ENCODE data around the gene CIB2.
A peak's percentile ranks its signal among the peaks of the same experiment; 100 is the strongest.
"Not testable (repeated sequence)": the region's sequence is repeated elsewhere in the genome, so short reads cannot be mapped to it uniquely, and the experiment has no call there.

The CIB2 gene

DNA sequence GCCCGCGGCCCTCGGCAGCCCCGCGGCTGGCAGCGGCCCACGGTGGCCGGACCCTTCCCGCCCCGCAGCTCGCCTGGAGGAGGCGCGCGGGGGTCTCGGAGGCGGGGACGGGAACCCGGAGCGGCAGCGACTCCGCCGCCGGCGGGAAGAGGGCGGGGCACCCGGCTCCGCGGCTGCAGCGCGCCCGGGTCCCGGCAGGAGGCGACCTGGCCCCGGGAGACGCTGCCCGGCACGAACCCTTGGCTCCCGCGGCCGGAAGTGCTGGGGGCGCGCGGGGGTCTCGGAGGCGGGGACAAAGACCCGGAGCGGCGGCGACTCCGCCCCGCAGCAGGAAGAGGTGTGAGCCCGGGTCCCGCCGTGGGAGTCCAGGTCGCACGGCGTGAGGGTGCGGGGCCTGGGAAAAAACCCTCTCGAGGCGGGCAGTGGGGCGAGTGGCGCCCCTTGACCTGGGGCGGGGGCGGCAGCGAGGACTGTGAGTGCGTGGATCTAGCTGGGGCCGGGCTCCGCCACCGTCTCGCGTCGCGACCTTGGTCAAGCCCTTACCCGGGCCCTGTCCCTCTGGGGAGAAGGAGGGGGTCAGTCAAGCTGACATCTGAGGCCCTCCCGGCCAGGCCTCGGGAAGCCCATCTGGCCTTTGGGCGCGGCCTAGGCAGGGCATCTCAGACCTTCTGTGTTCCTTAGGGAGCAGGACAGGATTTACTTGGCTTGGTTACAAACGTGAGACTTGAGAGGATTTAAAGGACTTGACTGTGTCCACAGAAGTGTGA lies at the start of gene CIB2:
Gene CIB2 (minus strand): TSS at position 151 of the 767 bp plus-strand sequence. CDS start 230 bp downstream, outside the sequence.
- peak in 37 of 56 donors; percentile 11 to 77 (median 36) for DNase-seq

DNA sequence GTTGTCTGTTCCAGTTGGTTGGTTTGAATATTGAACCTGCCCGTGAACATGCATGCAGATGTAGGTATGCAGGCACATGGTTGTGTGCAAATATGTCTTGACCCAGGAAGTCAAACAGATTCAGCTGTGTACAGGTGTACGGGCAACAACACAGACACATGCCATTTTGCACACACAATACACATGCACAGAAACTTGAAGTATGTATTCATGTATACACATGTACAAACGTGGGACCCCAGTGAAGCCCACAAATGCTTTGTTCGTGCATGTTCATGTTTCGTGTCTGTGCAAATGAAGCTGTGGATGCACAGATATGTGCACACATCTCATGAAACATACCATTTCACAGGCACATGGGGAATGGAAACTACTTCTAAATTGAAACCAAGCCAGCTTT lies 48.7 kb upstream of the CIB2 start:
- DNase-seq: no peak

GRCh38 chr15:78179286-78179840 lies 48.1 kb upstream of the CIB2 start:
- DNase-seq: no peak

- no peak for DNase-seq
Observed at GRCh38 chr15:78178064-78178463, 46.8 kb upstream of the CIB2 start.

- peak in 36 of 56 donors; percentile 5 to 68 (median 32) for DNase-seq
Observed at GRCh38 chr15:78177447-78177873, 46.2 kb upstream of the CIB2 start.

- no peak for DNase-seq
Observed at GRCh38 chr15:78175330-78175729, 44.1 kb upstream of the CIB2 start.

GRCh38 chr15:78174401-78174800 lies 43.2 kb upstream of the CIB2 start:
- no peak for DNase-seq

- DNase-seq: no peak
Observed at GRCh38 chr15:78171864-78172472, 40.7 kb upstream of the CIB2 start.

DNA sequence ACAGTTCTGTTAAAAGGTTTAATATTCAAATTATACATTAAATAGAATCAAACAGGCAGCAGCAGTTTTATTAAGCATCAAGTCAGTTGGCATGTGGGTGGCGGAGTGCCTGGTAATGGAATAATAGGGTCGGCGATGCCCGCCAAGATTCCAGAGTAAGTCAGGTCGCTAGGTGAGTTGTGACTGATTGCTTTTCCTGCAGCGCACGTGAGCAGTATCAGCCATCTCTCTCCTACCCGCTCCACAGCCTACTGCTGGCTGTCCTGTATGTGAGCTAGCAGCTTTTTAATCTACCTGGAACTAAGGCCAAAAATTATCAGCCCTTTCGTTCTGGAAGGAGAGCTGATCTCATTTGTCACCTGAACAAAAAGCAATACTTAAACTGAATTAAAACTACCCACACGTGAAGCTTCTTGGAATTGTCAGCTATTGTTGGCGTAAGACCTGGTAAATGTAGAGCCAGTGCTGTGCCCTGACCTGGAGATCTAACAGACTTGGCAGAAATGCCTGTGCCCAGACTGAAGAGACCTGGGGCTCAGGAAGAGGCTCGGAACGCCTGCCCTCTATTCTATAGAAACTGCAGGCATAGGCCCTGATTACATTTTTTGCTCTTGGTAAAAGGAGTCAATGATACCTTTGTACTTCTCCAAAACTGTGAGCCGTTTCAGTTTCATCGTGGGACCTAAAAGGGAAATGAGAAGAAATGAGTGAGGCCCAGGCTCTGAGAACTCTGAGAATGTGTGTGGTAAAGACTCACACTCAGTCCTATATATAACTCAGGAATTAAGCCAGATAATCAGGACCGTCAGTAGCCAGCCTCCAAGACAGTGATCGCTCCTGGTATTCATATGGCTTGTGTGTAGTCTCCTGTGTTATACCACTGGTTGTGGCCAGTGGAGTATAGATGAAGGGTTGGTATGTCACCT lies 39.9 kb upstream of the CIB2 start:
- DNase-seq: no peak

DNA sequence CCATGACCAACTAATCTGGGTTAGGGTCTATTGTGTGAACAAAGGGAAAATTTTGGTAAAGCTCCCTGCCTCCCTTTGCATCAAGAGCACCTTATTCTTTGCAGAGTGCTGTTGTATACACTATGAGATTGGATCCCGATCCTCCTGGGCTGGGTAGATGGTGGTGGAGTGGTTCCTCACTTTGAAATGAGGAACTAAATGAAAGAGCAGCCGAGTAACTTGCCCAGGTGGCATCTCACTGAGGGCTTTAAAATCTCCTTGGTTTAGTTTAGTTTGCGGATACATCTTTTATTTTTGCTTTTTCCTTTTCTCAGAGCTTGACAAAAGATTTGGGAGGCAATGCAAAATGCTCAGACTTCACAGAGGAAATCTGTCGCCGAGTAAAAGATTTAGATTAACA lies 37.4 kb upstream of the CIB2 start:
- DNase-seq: no peak

DNA sequence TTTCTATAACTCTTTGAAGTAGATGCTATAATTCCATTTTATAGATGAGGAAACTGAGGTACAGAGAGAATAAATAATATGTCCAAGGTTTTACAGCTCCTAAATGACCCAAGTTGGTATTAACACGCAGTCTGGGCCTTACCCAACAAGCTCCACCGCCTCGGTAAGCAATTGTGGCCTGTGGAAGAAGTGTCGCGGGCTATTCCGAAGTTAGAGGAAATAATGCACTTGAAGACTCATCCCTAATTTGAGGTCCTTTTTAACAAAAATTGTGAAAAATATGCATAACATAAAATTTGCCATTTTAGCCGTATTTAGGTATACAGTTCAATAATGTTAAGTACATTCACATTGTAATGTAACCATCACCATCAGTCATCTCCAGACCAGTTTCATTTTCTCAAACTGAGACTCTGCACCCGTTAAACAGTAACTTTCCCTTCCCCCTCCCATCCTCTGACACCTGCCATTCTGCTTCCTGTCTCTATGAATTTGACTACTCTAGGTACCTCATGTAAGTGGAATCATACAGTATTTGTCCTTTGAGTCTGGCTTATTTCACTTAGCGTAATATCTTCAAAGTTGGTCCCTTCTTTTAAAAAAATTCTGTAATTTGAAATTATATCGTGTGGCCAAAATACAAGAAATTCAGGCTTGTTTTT lies 36.1 kb upstream of the CIB2 start:
- no peak for DNase-seq

GRCh38 chr15:78164010-78164409 lies 32.8 kb upstream of the CIB2 start:
- no peak for DNase-seq

GRCh38 chr15:78162038-78162437 lies 30.8 kb upstream of the CIB2 start:
- DNase-seq: peak in 13 of 56 donors; percentile 6 to 46 (median 33)

GRCh38 chr15:78159395-78159794 lies 28.1 kb upstream of the CIB2 start:
- DNase-seq: no peak

GRCh38 chr15:78157203-78157602 lies 26.0 kb upstream of the CIB2 start:
- DNase-seq: no peak

DNA sequence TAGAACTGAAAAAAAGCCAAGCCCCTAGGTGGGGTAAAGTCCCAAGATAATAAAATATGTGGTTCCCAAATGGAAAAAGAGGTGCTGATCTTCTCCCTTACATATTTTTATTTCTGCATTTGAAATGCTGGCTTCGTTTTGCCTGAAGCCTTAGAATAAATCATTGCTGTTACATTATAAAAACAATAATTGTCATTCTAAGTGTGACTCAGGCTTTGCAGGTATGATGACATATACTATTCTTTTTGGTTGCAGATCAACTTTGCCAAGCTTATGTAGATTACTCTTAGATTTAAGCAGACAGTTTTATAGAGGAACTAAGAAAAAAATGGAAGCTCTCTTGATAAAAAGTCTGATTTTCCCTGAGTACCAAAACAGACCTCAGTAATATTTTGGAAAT lies 25.4 kb upstream of the CIB2 start:
- DNase-seq: no peak

DNA sequence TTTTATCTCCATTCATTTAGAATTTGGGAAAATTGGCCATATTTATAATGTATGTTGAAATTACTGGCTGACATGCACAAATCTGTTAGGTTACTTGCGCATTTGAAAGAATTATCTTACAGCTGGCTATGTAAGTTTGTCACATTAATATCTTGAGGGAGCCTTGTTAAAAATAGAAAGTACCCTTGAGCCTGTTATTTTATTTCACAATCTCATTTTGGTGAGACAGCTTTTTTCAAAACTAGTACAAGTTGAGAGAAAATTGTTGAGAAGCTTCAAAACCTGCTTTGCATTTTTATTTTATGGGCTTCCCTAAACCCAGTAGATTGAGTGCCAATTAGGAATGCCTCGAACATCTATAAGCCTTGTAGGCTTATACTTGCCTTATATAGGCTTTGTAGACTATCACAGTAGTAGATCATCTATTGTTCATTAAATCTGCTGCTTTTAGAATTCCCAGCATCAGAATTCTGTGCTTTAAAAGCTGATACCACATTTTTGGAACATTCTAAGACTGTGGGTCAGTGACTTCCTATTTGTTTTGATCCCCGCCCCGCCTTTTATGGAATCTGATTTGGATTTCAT lies 24.2 kb upstream of the CIB2 start:
- no peak for DNase-seq

- DNase-seq: no peak
Observed at GRCh38 chr15:78154955-78155354, 23.7 kb upstream of the CIB2 start.

DNA sequence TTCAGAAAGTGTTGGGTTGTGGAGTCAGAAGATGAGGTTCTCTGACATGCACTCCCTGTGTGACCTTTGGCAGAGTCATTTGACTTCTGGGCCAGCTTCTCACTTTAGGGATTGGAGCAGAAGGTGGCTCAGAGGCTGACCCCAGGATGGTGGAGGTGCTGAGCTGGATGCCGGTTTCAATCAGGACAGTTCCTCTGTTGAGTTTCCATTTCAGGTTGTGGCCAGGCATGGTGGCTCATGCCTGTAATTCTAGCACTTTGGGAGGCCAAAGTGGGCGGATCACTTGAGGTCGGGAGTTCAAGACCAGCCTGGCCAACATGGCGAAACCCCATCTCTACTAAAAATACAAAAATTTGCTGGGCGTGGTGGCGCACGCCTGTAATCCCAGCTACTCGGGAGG lies 19.8 kb upstream of the CIB2 start:
- not testable (repeated sequence) for DNase-seq

Measured in amygdala (tissue), 56 donors.